Measurements from ENCODE around the gene GABRG3.

- TF ChIP-seq CTCF (IDR thresholded peaks at IDR 0.05) (no peak), POLR2AphosphoS5 (IDR thresholded peaks at IDR 0.05) (no peak)
Observed at GRCh38 chr15:27241943-27242342, 271.0 kb downstream of the GABRG3 start.
